Chondrocyte (in vitro differentiated cells): ENCODE data around the gene LPCAT4. TPM values are rescaled to one million over a fixed set of nuclear protein-coding genes. Genes with fewer than 3 reads are reported as not detected.
"Not testable (repeated sequence)": the region's sequence is repeated elsewhere in the genome, so short reads cannot be mapped to it uniquely, and the experiment has no call there.

ENCODE experiments used
- DNase-seq: peaks from one replicate; pipeline ENCODE4 v3.0.0; 2021; ENCODE audit warnings: mixed read lengths, low spot score
- H3K27ac Mint-ChIP-seq: one replicate; pipeline ENCODE4 v1.8.0; 2021; ENCODE audit warnings: mild to moderate bottlenecking, moderate library complexity, mixed read lengths; ENCODE audit not compliant: unreplicated experiment
- H3K27me3 Mint-ChIP-seq: 2 replicates; pipeline ENCODE4 v1.8.0; 2021; ENCODE audit warnings: low read depth, mixed read lengths
- H3K36me3 Mint-ChIP-seq: 2 replicates; pipeline ENCODE4 v1.8.0; 2021; ENCODE audit warnings: low read depth, mixed read lengths
- H3K4me1 Mint-ChIP-seq: 2 replicates; pipeline ENCODE4 v1.8.0; 2021; ENCODE audit warnings: low read depth, mild to moderate bottlenecking, mixed read lengths
- H3K4me3 Mint-ChIP-seq: one replicate; pipeline ENCODE4 v1.8.0; 2021; ENCODE audit warnings: mild to moderate bottlenecking, moderate library complexity, mixed read lengths; ENCODE audit not compliant: unreplicated experiment
- H3K9me3 Mint-ChIP-seq: 2 replicates; pipeline ENCODE4 v1.8.0; 2021; ENCODE audit warnings: low read depth, mixed read lengths
- CTCF ChIP-seq: fragments of 200-600 bp; sonication (generic); IDR thresholded peaks from 2 replicates; pipeline ENCODE4 v1.5.0; 2021; ENCODE audit warnings: antibody characterized with exemption, mild to moderate bottlenecking, moderate library complexity
- total RNA-seq: library from RNA; stranded (reverse); gene quantifications from 3 replicates; pipeline ENCODE4 v1.2.1, GENCODE V29; 2021

Gene LPCAT4
- total RNA-seq, 1 donor from 2014 or later, result 32.1 TPM

GRCh38 chr15:34357653-34358052 lies 9.3 kb downstream of the LPCAT4 start:
- no peaks in the 10 kb centered on the region for H3K9me3 Mint-ChIP-seq
- no peak overlapping the region for H3K4me3 Mint-ChIP-seq

GRCh38 chr15:34355241-34355640 lies 11.8 kb downstream of the LPCAT4 start:
- no peak for TF ChIP-seq CTCF
- H3K27ac Mint-ChIP-seq, result no peak overlapping the region
- H3K4me3 Mint-ChIP-seq, result no peak overlapping the region
- H3K9me3 Mint-ChIP-seq, result no peaks in the 10 kb centered on the region
- no peaks in the 10 kb centered on the region for H3K4me1 Mint-ChIP-seq
- H3K27me3 Mint-ChIP-seq, result no peaks in the 10 kb centered on the region
- no peak for DNase-seq
- H3K36me3 Mint-ChIP-seq, result peaks cover 10% of the 10 kb centered on the region

More at GRCh38 chr15:34357653-34358052, 9.3 kb downstream of the LPCAT4 start:
- Mint-ChIP-seq H3K36me3 (peaks cover 19% of the 10 kb centered on the region), H3K27me3 (no peaks in the 10 kb centered on the region), H3K27ac (no peak overlapping the region), H3K4me1 (peaks cover 3% of the 10 kb centered on the region)
- TF ChIP-seq CTCF, result no peak
- DNase-seq, result no peak

GRCh38 chr15:34354286-34354685 lies 12.7 kb downstream of the LPCAT4 start:
- peaks cover 7% of the 10 kb centered on the region for H3K36me3 Mint-ChIP-seq
- H3K4me1 Mint-ChIP-seq, result no peaks in the 10 kb centered on the region
- no peak for DNase-seq
- H3K9me3 Mint-ChIP-seq, result no peaks in the 10 kb centered on the region
- no peak for TF ChIP-seq CTCF
- no peak overlapping the region for H3K27ac Mint-ChIP-seq
- no peaks in the 10 kb centered on the region for H3K27me3 Mint-ChIP-seq
- H3K4me3 Mint-ChIP-seq, result no peak overlapping the region

GRCh38 chr15:34353627-34354026 lies 13.4 kb downstream of the LPCAT4 start:
- no peak overlapping the region for H3K27ac Mint-ChIP-seq
- no peaks in the 10 kb centered on the region for H3K27me3 Mint-ChIP-seq
- no peak overlapping the region for H3K4me3 Mint-ChIP-seq
- H3K4me1 Mint-ChIP-seq, result no peaks in the 10 kb centered on the region
- no peaks in the 10 kb centered on the region for H3K9me3 Mint-ChIP-seq
- TF ChIP-seq CTCF, result no peak
- peaks cover 2% of the 10 kb centered on the region for H3K36me3 Mint-ChIP-seq
- no peak for DNase-seq

GRCh38 chr15:34352996-34353395 lies 14.0 kb downstream of the LPCAT4 start:
- DNase-seq, H3K27ac Mint-ChIP-seq, H3K4me1 Mint-ChIP-seq, H3K9me3 Mint-ChIP-seq, H3K27me3 Mint-ChIP-seq, H3K36me3 Mint-ChIP-seq, H3K4me3 Mint-ChIP-seq: not testable (repeated sequence)

- no peaks in the 10 kb centered on the region for H3K27me3 Mint-ChIP-seq
- DNase-seq, result no peak
- TF ChIP-seq CTCF, result no peak
- no peaks in the 10 kb centered on the region for H3K36me3 Mint-ChIP-seq
- H3K4me3 Mint-ChIP-seq, result no peak overlapping the region
- no peak overlapping the region for H3K27ac Mint-ChIP-seq
- H3K9me3 Mint-ChIP-seq, result no peaks in the 10 kb centered on the region
- H3K4me1 Mint-ChIP-seq, result no peaks in the 10 kb centered on the region
Observed at GRCh38 chr15:34349769-34350168, 17.2 kb downstream of the LPCAT4 start.
